Parathyroid adenoma (tissue), 2 donors: Measurements from ENCODE around the gene SMO.

Experiments used
- H2AFZ ChIP-seq: fragments of 300-600 bp; sonication (generic); one replicate; pipeline ENCODE4 v1.7.0; 2017; ENCODE audit warnings: antibody characterized with exemption, mild to moderate bottlenecking
- H3K27ac ChIP-seq: fragments of 300-600 bp; sonication (generic); one replicate; pipeline ENCODE4 v1.7.0; 2017
- H3K27me3 ChIP-seq: fragments of 300-600 bp; sonication (generic); one replicate; pipeline ENCODE4 v1.7.0; 2017; ENCODE audit warnings: low read length; ENCODE audit not compliant: control insufficient read depth, insufficient read depth
- H3K36me3 ChIP-seq: fragments of 300-600 bp; sonication (generic); one replicate; pipeline ENCODE4 v1.7.0; 2017; ENCODE audit warnings: low read length; ENCODE audit not compliant: control insufficient read depth, insufficient read depth
- H3K4me1 ChIP-seq: fragments of 300-600 bp; sonication (generic); one replicate; pipeline ENCODE4 v1.7.0; 2017; ENCODE audit warnings: control low read depth
- H3K4me2 ChIP-seq: fragments of 300-600 bp; sonication (generic); one replicate; pipeline ENCODE4 v1.7.0; 2017; ENCODE audit warnings: low read length
- H3K4me3 ChIP-seq: fragments of 300-600 bp; sonication (generic); one replicate; pipeline ENCODE4 v1.7.0; 2017; ENCODE audit warnings: low read depth, low read length
- H3K79me2 ChIP-seq: fragments of 300-600 bp; sonication (generic); one replicate; pipeline ENCODE4 v1.7.0; 2017; ENCODE audit warnings: control low read depth
- H3K9ac ChIP-seq: fragments of 300-600 bp; sonication (generic); one replicate; pipeline ENCODE4 v1.7.0; 2017; ENCODE audit warnings: mild to moderate bottlenecking
- H3K9me3 ChIP-seq: fragments of 300-600 bp; sonication (generic); one replicate; pipeline ENCODE4 v1.7.0; 2017; ENCODE audit warnings: low read length; ENCODE audit not compliant: control insufficient read depth
- CTCF ChIP-seq: fragments of 300-600 bp; sonication (generic); IDR thresholded peaks from one replicate; pipeline ENCODE4 v1.7.0; 2017; ENCODE audit warnings: antibody characterized with exemption, mild to moderate bottlenecking
- donor health status: primary hyperparathyroidism.

The SMO gene

GRCh38 chr7:129162732-129163131 lies 25.7 kb upstream of the SMO start:
- no peaks in the 10 kb centered on the region for H3K36me3 ChIP-seq
- no peak overlapping the region for H3K9ac ChIP-seq
- H3K27me3 ChIP-seq: no peaks in the 10 kb centered on the region
- H3K4me2 ChIP-seq: no peak overlapping the region
- H3K79me2 ChIP-seq: no peaks in the 10 kb centered on the region
- peaks cover 2% of the 10 kb centered on the region for H3K4me1 ChIP-seq
- TF ChIP-seq CTCF: no peak
- H3K9me3 ChIP-seq: no peaks in the 10 kb centered on the region
- no peak overlapping the region for H2AFZ ChIP-seq
- H3K27ac ChIP-seq: no peak overlapping the region
- no peak overlapping the region for H3K4me3 ChIP-seq

GRCh38 chr7:129163875-129164544 lies 24.4 kb upstream of the SMO start:
- H3K9me3 ChIP-seq: no peaks in the 10 kb centered on the region
- no peak overlapping the region for H3K9ac ChIP-seq
- no peaks in the 10 kb centered on the region for H3K27me3 ChIP-seq
- H3K27ac ChIP-seq: no peak overlapping the region
- peaks cover 2% of the 10 kb centered on the region for H3K4me1 ChIP-seq
- H3K79me2 ChIP-seq: no peaks in the 10 kb centered on the region
- H3K36me3 ChIP-seq: no peaks in the 10 kb centered on the region
- TF ChIP-seq CTCF: peak; percentile 87
- H3K4me3 ChIP-seq: no peak overlapping the region
- H2AFZ ChIP-seq: no peak overlapping the region
- no peak overlapping the region for H3K4me2 ChIP-seq

GRCh38 chr7:129166745-129167144 lies 21.7 kb upstream of the SMO start:
- H3K79me2 ChIP-seq: no peaks in the 10 kb centered on the region
- no peaks in the 10 kb centered on the region for H3K9me3 ChIP-seq
- H3K4me2 ChIP-seq: no peak overlapping the region
- no peaks in the 10 kb centered on the region for H3K36me3 ChIP-seq
- no peaks in the 10 kb centered on the region for H3K27me3 ChIP-seq
- no peak overlapping the region for H3K4me3 ChIP-seq
- no peaks in the 10 kb centered on the region for H3K4me1 ChIP-seq
- no peak overlapping the region for H3K9ac ChIP-seq
- no peak overlapping the region for H3K27ac ChIP-seq
- no peak for TF ChIP-seq CTCF
- H2AFZ ChIP-seq: no peak overlapping the region

- H3K27ac ChIP-seq: no peak overlapping the region
- no peaks in the 10 kb centered on the region for H3K27me3 ChIP-seq
- H3K79me2 ChIP-seq: no peaks in the 10 kb centered on the region
- H3K4me3 ChIP-seq: no peak overlapping the region
- no peak overlapping the region for H3K4me2 ChIP-seq
- no peak overlapping the region for H3K9ac ChIP-seq
- no peaks in the 10 kb centered on the region for H3K4me1 ChIP-seq
- no peaks in the 10 kb centered on the region for H3K36me3 ChIP-seq
- H2AFZ ChIP-seq: no peak overlapping the region
- H3K9me3 ChIP-seq: no peaks in the 10 kb centered on the region
- no peak for TF ChIP-seq CTCF
These were observed 20.6 kb upstream of the SMO start for GRCh38 chr7:129167817-129168216.
